ENCODE data around the gene SLC12A6. TPM values are rescaled to one million over a fixed set of nuclear protein-coding genes. Genes with fewer than 3 reads are reported as not detected.

The SLC12A6 gene
- total RNA-seq, 1 experiment from 2014 or later = 19.5 TPM

GRCh38 chr15:34304613-34305012 is 33.0 kb downstream of the SLC12A6 start:
- Histone ChIP-seq H3K9me3 (ENCODE audit: control insufficient read depth, insufficient read depth, low read depth, low read length) (no peaks in the 10 kb centered on the region), H3K27ac (ENCODE audit: low read length) (no peak overlapping the region), H3K36me3 (ENCODE audit: control insufficient read depth, insufficient read depth, low read length) (no peaks in the 10 kb centered on the region), H3K4me1 (ENCODE audit: control insufficient read depth, insufficient read depth, low read length) (no peaks in the 10 kb centered on the region), H3K4me3 (ENCODE audit: low read depth in 2 of 2, low read length in 2 of 2) (no peak overlapping the region), H3K27me3 (ENCODE audit: control insufficient read depth, insufficient read depth, low read length) (no peaks in the 10 kb centered on the region)
- CTCF ChIA-PET = no interaction called here
- intact Hi-C loops (cut with micrococcal nuclease; ENCODE audit: unreplicated experiment) (no loop called here), in situ Hi-C loops (cut with HindIII; ENCODE audit: low pct_unique_long_range_greater_than_20kb, low sequenced_read_pairs) (no loop called here)
- TF ChIP-seq REST (IDR thresholded peaks at IDR 0.05; ENCODE audit: insufficient read depth in 1 of 2, low read depth in 2 of 2, low read length in 1 of 2) (no peak), POLR2AphosphoS5 (IDR thresholded peaks at IDR 0.05; ENCODE audit: low read depth, low read length) (no peak), SIN3A (IDR thresholded peaks at IDR 0.05; ENCODE audit: borderline replicate concordance, insufficient read depth, low read depth, low read length) (no peak), TCF7L2 (IDR thresholded peaks at IDR 0.05; ENCODE audit: low read depth, low read length) (no peak)
- TF ChIP-seq, protein P1, sequence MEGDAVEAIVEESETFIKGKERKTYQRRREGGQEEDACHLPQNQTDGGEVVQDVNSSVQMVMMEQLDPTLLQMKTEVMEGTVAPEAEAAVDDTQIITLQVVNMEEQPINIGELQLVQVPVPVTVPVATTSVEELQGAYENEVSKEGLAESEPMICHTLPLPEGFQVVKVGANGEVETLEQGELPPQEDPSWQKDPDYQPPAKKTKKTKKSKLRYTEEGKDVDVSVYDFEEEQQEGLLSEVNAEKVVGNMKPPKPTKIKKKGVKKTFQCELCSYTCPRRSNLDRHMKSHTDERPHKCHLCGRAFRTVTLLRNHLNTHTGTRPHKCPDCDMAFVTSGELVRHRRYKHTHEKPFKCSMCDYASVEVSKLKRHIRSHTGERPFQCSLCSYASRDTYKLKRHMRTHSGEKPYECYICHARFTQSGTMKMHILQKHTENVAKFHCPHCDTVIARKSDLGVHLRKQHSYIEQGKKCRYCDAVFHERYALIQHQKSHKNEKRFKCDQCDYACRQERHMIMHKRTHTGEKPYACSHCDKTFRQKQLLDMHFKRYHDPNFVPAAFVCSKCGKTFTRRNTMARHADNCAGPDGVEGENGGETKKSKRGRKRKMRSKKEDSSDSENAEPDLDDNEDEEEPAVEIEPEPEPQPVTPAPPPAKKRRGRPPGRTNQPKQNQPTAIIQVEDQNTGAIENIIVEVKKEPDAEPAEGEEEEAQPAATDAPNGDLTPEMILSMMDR (IDR thresholded peaks at IDR 0.05) = no peak
- no peak for ATAC-seq
- POLR2A ChIA-PET = no interaction called here
- BruUV-seq (replicated peaks) = no TSS peak
- no peak for DNase-seq (ENCODE audit: low read depth, low spot score)

- TF ChIP-seq REST (IDR thresholded peaks at IDR 0.05; ENCODE audit: insufficient read depth in 1 of 2, low read depth in 2 of 2, low read length in 1 of 2) = no peak
- no peak for TF ChIP-seq TCF7L2 (IDR thresholded peaks at IDR 0.05; ENCODE audit: low read depth, low read length)
- no peak for TF ChIP-seq SIN3A (IDR thresholded peaks at IDR 0.05; ENCODE audit: borderline replicate concordance, insufficient read depth, low read depth, low read length)
- no peak for TF ChIP-seq POLR2AphosphoS5 (IDR thresholded peaks at IDR 0.05; ENCODE audit: low read depth, low read length)
- TF ChIP-seq, protein P1 (IDR thresholded peaks at IDR 0.05) = no peak
- ChIA-PET POLR2A (interaction anchor here (0.7 kb wide), 1 partner anchor 17 kb away, joined by 15 read pairs; no protein-coding TSS in a partner anchor), CTCF (interaction anchor here (0.7 kb wide), 1 partner anchor 17 kb away, joined by 5 read pairs; no protein-coding TSS in a partner anchor)
- in situ Hi-C loops (cut with HindIII; ENCODE audit: low pct_unique_long_range_greater_than_20kb, low sequenced_read_pairs) (no loop called here), intact Hi-C loops (cut with micrococcal nuclease; ENCODE audit: unreplicated experiment) (no loop called here)
- Histone ChIP-seq H3K4me1 (ENCODE audit: control insufficient read depth, insufficient read depth, low read length) (no peaks in the 10 kb centered on the region), H3K9me3 (ENCODE audit: control insufficient read depth, insufficient read depth, low read depth, low read length) (no peaks in the 10 kb centered on the region), H3K27me3 (ENCODE audit: control insufficient read depth, insufficient read depth, low read length) (no peaks in the 10 kb centered on the region), H3K4me3 (ENCODE audit: low read depth in 2 of 2, low read length in 2 of 2) (no peak overlapping the region), H3K27ac (ENCODE audit: low read length) (no peak overlapping the region), H3K36me3 (ENCODE audit: control insufficient read depth, insufficient read depth, low read length) (no peaks in the 10 kb centered on the region)
- no TSS peak for BruUV-seq (replicated peaks)
- ATAC-seq (no peak), DNase-seq (ENCODE audit: low read depth, low spot score) (no peak)
Observed at GRCh38 chr15:34301058-34301457, 36.5 kb downstream of the SLC12A6 start.

All from Panc1 (cell line).